ENCODE measurements around the gene GLOD4. TPM values are rescaled to one million over a fixed set of nuclear protein-coding genes. Genes with fewer than 3 reads are reported as not detected.
"Not testable (repeated sequence)": the region's sequence is repeated elsewhere in the genome, so short reads cannot be mapped to it uniquely, and the experiment has no call there.

The GLOD4 gene
- total and polyA plus RNA-seq, 9 donors: 22.1 to 90.6 (median 46.0) TPM

GRCh38 chr17:752620-753219 lies 29.4 kb downstream of the GLOD4 start:
- Histone ChIP-seq H3K36me3 (no peaks in the 10 kb centered on the region), H3K27me3 (no peaks in the 10 kb centered on the region), H3K4me1 (ENCODE audit: insufficient read depth) (peaks cover 8% of the 10 kb centered on the region), H3K4me3 (peak overlapping the region; percentile 81), H3K27ac (peak overlapping the region; percentile 8 to 60), H3K9me3 (no peaks in the 10 kb centered on the region)
- intact Hi-C loops (cut with DNase I): no loop called here
- DNase-seq: peak; percentile 73 to 85 (median 78)
- 23 to 28% (median 27%) methylated on average over 43 of the region's 43 CpGs for WGBS, 3 donors
- TF ChIP-seq CTCF (IDR thresholded peaks at IDR 0.05) (no peak), EP300 (IDR thresholded peaks at IDR 0.05) (no peak), POLR2A (IDR thresholded peaks at IDR 0.05) (no peak)

- no peaks in the 10 kb centered on the region for H3K36me3 ChIP-seq
- intact Hi-C loops (cut with DNase I): no loop called here
- DNase-seq: peak; percentile 92 to 98 (median 95)
- H3K4me1 ChIP-seq (ENCODE audit: insufficient read depth): peaks cover 8% of the 10 kb centered on the region
- H3K27me3 ChIP-seq: no peaks in the 10 kb centered on the region
- H3K9me3 ChIP-seq: no peaks in the 10 kb centered on the region
- WGBS, 3 donors: 0 to 2% (median 1%) methylated on average over 33 to 87 of the region's 87 CpGs
- peak within 1 kb of the TSS; percentile 81 for H3K4me3 ChIP-seq
- TF ChIP-seq EP300 (IDR thresholded peaks at IDR 0.05) (no peak), POLR2A (IDR thresholded peaks at IDR 0.05) (peak; percentile 74), CTCF (IDR thresholded peaks at IDR 0.05) (peak; percentile 96 to 99 (median 97))
- H3K27ac ChIP-seq: peak within 1 kb of the TSS; percentile 45 to 60
Measured at GRCh38 chr17:752002-752619, 30.0 kb downstream of the GLOD4 start, which contains the start of gene GEMIN4. Gene GEMIN4, minus strand, starts transcription at chr17:752264. Its CDS starts 122 bp downstream, at chr17:752142.

GRCh38 chr17:751269-752001 lies 30.6 kb downstream of the GLOD4 start:
- intact Hi-C loops (cut with DNase I): no loop called here
- Histone ChIP-seq H3K4me1 (ENCODE audit: insufficient read depth) (peaks cover 8% of the 10 kb centered on the region), H3K4me3 (peak overlapping the region; percentile 81), H3K9me3 (no peaks in the 10 kb centered on the region), H3K27ac (peak overlapping the region; percentile 45 to 60), H3K36me3 (no peaks in the 10 kb centered on the region), H3K27me3 (no peaks in the 10 kb centered on the region)
- DNase-seq: peak in 1 of 5 donors; percentile 41
- TF ChIP-seq POLR2A (IDR thresholded peaks at IDR 0.05) (no peak), CTCF (IDR thresholded peaks at IDR 0.05) (no peak), EP300 (IDR thresholded peaks at IDR 0.05) (no peak)
- 1 to 2% (median 1%) methylated on average over 25 to 49 of the region's 49 CpGs for WGBS, 3 donors

- no peak for DNase-seq
- Histone ChIP-seq H3K27ac (no peak overlapping the region), H3K27me3 (no peaks in the 10 kb centered on the region), H3K36me3 (no peaks in the 10 kb centered on the region), H3K4me1 (ENCODE audit: insufficient read depth) (peaks cover 8% of the 10 kb centered on the region), H3K4me3 (no peak overlapping the region), H3K9me3 (no peaks in the 10 kb centered on the region)
- 67 to 79% (median 71%) methylated on average over 8 of the region's 8 CpGs for WGBS, 3 donors
- intact Hi-C loops (cut with DNase I): no loop called here
- TF ChIP-seq EP300 (IDR thresholded peaks at IDR 0.05): no peak
Measured at GRCh38 chr17:750431-751037, 31.5 kb downstream of the GLOD4 start.

- H3K27me3 ChIP-seq; H3K27ac ChIP-seq; H3K9me3 ChIP-seq; DNase-seq; H3K4me1 ChIP-seq (ENCODE audit: insufficient read depth); H3K36me3 ChIP-seq; H3K4me3 ChIP-seq: not testable (repeated sequence)
- WGBS, 3 donors: 78 to 91% (median 84%) methylated on average over 7 of the region's 7 CpGs
- intact Hi-C loops (cut with DNase I): loop anchor here in 1 of 4 donors (5.0 kb wide), 1 partner anchor 607 kb away; a partner anchor contains a TSS
Measured at GRCh38 chr17:749359-749758, 32.7 kb downstream of the GLOD4 start.

GRCh38 chr17:748604-749003 lies 33.5 kb downstream of the GLOD4 start:
- not testable (repeated sequence) for H3K4me3 ChIP-seq; H3K4me1 ChIP-seq (ENCODE audit: insufficient read depth); H3K27ac ChIP-seq; H3K27me3 ChIP-seq; H3K36me3 ChIP-seq; H3K9me3 ChIP-seq; DNase-seq
- intact Hi-C loops (cut with DNase I): loop anchor here in 1 of 4 donors (5.0 kb wide), 1 partner anchor 606 kb away; a partner anchor contains a TSS
- WGBS, 3 donors: 90 to 98% (median 98%) methylated on average over 4 of the region's 4 CpGs

All from ovary (tissue), 9 donors.